NOMO-1 treated with DMSO at 0.1 percent for 48 hours (cell line): ENCODE results near the gene C13orf42.

Source experiments
- DNase-seq: peaks from one replicate; lab custom pipeline; 2025; ENCODE audit not compliant: unreplicated experiment; lab: John Stamatoyannopoulos, UW

Gene C13orf42

DNA sequence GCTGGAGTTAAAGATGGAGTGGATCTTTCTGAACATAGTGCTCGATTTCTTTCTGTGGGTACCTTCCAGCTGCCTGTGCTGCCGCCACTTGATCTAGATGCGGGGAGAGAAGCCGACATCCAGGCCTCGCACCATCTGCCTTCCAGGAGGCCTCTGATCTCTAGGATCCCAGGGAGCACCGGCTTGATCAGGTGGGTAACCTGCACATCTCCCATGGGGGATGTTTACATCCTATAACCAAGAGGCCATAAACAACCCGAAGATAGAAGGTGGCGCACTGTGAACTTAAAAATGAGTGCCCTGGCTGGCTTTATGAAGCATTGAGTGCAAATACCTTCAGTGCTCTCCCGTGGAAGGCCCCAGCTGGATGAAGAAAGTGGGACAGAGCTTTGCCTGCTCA, at the start of gene C13orf42:
Gene C13orf42, minus strand, starts transcription at position 101 of the 400 bp plus-strand sequence. Its CDS starts 65 bp downstream, at position 36.
- DNase-seq, result no peak

DNA sequence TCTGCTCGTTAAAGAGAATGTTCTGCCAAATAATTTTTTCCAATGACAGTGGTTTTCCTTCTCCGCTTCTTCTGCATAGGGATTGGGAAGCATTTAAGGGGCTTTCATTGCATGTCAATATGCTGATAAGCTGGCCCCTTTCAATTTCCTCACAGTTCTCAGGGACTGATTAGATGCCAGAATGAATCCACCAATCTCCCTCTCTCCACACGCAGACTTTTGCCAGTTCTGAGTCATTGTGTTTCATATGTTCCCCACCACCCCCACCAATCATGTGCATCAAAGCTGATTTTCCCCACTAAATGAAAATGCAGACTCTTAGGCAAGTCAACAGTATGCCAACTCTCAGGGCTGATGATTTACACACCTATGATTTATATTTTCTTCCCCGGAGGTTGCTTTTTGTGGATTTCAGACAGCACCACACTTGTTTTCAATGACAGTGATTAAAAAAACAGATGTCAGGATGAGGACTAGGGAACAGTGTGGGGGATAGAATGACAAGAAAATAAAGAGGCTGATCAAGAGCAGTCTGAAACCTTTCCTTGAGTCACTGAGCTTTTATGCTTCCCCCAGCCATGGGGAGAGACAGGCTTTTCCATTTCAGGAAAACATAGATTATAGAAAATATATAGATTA, 47.9 kb upstream of the C13orf42 start:
- no peak for DNase-seq

DNA sequence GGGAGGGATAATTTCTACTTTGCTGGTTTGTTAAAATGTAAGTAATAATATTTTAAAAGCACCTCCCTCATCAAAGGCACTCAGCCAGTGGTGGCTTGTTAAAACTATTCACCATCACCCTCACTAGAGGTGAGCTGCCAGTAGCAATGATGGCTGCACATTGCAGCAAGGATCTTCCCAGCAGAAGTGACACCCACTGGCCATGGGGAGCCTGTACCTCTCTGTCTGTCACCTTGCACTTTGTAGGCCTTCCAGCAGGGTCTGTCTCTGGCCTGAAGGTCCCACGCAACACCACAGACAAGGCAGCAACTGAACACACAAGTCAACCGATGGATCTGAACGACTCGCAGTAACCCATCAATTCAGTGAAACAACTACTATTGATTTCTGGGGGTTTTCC, 47.3 kb upstream of the C13orf42 start:
- DNase-seq, result no peak

DNA sequence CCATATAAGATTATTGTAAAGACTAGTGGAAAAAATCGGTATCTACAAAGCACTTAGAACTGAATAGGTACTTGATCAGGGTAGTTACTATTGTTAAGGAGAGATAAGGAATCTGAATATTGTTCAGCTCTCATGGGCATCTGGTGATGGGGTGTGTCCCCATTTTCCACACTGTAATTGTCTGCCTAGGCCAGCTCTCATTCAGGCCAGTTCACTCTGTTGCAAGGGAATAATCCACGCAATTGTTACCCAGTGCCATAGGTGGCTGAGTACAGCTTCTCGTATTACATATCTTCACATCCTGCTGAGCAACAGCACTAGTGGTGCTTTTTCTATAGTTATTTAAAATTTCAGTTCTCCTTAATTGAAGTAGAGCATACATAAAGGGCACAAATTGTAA, 45.6 kb upstream of the C13orf42 start:
- no peak for DNase-seq

DNA sequence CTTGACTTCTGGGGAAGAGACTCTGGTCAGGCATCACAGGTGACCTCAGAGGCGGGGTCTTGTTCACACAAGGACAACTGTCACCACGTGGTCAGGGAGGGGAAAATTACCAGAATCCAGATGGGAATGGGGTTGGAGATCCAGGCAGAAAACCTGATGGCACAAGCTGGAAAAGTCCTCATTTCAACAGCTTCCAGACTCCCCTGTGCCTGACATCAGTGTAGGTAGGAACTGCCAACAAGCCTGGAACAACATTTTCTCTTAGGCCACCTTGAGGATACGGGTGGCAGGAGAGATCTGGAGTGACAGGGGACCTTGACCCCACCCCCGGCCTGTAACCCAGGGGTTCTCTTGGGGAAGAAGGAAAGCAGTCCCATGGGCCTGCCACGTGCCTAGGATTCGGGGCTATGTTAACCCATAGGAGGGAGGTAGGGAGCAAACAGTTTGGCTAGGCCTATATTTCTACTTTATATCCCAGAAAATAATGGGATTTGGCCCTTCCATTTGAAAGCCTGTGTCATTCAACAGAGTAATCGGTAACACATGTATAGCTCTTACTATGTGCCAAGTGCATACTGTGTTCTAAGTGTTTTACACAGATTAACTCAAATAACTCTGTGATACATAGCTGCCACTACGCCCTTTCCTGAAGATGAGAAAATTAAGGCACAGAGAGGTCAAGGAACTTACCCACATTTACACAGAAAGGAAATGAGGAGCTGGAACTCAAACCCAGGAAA, 44.9 kb upstream of the C13orf42 start:
- no peak for DNase-seq

DNA sequence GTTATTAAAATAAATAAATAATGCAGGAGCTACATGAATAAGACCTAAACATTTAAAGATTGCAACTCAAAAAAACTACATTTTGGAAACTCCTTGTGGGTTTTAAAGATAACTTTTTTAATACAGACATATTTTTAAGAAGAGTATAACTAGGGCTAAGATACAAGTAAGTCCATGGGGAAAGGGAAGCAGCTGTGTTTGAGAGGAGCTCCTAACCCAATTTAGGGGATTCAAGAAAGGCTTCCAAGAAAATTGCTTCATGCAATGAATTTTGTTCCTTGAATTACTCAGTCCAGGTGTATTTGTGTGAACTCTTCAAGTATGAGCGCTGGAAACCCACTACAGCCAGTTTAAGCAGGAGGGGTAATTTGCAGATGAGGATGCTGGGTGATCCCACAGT, 44.1 kb upstream of the C13orf42 start:
- no peak for DNase-seq

DNA sequence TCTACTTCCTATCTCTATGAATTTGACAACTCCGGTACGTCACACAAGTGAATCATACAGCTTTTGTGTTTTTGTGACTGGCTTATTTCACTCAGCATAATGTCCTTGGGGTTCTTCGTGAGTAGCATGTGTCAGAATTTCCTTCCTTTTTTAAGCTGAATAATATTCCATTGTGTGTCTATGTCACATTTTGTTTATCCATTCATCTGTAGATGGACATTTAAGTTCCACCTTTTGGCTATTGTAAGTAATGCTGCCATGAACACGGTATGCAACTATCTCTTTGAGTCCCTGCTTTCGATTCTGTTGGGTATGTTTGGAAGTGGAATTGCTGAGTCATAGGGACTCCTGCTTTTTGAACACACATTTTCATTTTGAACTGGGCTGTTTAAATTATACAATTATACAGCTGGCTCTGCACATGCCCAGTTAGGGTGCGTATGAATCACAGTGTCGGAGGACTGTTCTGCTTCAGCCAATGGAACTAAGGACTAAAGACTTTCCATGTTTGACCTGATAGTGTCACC, 43.0 kb upstream of the C13orf42 start:
- peak; percentile 15 for DNase-seq

DNA sequence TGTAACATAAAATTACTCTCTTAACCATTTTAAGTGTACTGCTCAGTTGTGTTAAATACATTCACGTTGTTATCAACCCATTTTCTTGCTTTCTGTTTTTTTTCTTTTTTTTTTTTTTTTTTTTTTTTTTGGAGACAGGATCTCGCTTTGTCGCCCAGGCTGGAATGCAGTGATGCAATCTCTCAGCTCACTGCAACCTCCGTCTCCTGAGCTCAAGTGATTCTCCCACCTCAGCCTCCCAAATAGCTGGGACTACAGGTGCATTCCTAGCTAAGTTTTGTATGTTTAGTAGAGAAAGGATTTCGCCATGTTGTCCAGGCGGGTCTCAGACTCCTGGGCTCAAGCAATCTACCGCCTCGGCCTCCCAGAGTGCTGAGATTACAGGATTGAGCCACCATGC, 42.5 kb upstream of the C13orf42 start:
- DNase-seq, result no peak

DNA sequence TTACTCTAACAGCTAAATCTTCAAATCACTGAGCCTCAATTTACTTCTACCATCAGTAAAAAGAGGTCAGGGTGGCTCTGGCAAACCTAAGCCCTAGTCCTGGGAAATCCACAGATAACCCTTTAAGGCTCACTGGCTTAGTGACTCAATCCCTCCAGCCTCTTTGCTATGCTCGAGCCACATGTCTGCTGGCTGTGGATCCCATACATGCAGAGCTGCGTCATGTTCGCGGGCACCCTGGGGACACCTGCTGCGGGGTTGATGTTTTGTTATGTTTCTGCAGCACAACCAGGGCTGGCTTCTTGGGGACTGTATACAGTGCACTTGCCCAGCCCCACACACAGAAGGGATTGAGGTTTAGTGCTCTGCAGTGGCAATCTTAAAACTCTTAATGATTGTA, 41.6 kb upstream of the C13orf42 start:
- no peak for DNase-seq

DNA sequence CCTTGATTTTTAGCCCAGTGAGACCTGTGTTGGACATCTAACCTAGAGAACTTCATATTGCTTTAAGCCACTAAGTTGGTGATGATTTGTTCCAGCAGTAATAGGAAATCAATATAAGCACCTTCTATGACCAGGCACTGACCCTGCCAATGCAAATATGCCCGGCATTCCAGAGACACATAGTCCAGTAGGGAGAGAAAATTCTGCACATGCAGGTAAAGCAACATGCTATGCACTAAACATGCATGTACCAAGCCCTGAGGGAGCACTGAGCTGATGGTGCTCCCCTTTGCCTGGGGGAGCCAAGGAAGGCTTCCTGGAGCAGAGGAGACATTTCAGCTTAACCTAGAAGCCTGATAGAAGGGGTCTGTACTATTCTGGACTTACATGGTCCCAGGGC, 40.4 kb upstream of the C13orf42 start:
- DNase-seq, result no peak

DNA sequence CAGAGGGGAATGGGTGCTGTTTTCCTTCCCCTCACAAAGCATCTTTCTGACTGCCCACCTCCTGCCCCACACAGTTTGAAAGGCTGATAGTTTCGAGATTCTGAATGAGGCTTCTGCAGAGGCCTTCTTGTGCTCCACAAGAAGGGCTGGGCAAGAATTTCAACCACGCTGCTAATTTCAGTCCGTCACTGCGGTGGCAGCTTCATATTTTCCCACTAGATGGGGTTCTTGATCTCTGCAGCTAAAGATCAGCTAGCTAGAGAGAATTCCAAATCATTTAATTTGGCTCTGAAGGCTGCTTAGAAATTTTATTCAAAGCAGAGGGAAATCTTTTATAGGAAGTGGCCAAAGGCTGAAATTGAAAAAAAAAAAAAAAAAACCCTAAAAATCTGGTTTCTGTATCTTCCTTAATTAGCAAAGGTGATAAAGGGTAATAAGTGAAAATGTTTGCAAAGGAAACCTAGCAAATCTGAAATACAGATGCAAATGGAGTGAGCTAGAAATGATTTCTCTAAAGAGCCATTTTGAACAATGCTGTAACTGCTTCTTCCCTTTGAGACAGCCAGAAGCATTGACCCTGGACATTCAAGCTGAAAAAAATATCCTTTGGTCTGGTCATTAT, 38.0 kb upstream of the C13orf42 start:
- DNase-seq, result peak; percentile 35

DNA sequence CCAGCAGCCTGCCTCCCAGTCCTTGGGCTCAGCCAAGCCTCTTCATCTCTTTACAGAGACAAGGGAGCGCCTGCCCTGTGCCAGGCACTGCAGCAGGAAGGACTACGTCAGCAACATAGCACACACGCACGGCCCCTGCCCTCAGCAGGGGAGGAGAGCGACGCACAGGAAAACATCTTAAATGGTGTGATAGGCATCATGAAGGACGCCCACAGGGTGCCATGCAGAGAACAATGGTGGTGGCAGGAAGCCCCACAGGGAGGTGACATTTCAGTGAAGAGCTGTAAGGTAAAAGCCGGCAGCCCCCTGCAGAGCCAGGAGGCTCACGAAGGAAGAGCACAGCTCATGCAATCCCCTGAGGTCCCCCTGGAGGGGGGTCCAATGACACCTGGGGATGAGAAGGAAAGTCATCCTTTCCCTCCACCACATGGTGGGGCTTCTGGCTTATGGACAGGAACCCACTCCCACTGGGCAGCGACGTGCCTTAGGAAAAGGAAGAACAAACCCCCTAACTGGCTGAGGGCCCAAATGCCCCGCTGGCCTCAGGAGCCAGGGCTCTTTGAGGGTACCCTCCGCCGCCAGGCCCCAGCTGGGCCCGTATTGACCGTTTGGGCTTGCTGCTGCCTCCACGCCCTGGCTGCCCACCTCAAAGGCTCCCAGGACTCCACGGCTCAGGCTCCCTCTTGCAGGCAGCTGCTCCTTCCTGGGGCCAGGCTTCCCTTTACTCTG, 37.3 kb upstream of the C13orf42 start:
- no peak for DNase-seq

DNA sequence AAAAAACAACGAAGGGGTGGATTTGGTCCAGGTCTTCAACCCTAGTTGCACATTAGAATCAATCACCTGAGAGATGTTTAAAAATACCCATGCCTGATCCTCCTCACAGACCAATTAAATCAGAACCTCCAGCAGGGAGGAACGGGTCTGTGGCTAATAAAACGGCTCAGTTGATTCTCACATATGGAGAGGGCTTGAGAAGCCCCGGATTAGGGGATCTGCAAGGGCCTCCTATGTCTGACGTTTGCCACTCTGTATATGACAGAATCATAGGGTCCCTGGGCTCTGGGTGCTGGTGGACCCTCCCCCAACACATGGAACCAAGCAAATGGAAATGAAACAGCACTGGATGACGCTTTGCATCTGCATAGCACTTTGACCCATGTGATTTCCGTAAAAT, 36.7 kb upstream of the C13orf42 start:
- DNase-seq, result no peak

DNA sequence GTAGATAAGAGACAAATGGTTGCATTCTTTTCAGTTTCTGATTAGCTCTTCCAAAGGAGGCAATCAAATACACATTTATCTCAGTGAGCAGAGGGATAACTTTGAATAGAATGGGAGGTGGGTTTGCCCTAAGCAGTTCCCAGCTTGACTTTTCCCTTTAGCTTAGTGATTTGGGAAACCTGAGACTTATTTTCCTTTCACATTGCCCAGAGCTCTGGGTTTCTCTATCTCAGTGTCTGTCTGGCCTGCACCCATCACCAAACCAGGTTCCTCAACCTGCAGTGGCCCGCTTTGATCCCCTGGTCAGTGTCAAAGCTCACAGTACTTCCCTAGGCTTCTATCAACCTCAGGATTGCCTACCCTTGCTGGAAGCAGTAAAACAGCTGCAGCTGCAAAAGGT, 35.6 kb upstream of the C13orf42 start:
- DNase-seq, result no peak

DNA sequence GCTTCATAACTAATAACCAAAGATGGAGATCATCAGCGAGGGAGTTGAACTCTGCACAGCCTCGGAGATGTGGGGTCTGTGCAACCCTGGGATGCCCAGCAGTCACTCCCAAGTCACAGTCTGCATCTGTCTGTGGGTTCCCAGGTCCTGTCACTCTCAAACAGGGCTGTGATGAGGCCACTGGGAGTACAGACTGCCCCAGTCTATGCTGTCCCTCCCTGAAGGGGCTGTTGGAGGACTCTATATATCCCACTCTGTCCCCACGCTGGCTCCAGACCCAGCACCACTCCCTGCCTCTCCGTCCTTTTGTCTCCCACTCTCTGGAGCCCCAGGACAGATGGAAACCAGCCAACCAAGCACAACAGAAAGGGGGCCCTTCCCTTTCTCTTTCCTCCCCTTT, 26.2 kb upstream of the C13orf42 start:
- DNase-seq, result no peak

DNA sequence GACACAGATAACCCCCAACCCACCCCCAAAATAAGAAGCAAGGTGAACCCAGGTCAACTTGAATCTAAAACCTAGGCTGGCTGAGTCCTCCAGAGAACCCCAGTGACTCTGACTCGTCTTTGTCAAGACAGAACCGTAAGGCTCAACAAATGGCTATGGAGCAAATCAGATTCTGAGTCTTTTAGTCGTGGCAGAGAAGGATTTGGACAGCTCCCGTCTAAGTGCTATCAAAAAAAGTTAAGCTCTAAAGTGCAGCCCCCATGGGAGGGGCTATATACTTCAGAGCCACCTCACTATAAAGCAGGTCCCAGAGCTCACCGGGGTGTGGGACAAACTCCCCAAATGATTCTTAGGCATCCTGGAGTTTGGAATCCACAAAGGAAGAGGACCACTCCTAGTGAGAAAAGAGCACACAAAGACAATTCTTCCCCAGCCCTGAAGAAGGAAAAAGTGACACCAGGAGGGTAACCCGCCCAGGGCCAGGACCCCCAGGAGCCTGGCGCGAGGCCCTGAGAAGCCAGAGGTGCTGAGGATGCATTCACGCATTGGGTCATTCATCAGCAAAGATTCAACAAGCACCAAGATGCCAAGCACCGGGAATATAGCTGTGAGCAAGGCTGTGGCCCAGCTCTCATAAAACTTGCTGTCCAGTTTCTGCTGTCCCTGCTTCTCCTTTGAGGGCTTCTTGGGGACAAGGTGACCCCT, 25.4 kb upstream of the C13orf42 start:
- no peak for DNase-seq

DNA sequence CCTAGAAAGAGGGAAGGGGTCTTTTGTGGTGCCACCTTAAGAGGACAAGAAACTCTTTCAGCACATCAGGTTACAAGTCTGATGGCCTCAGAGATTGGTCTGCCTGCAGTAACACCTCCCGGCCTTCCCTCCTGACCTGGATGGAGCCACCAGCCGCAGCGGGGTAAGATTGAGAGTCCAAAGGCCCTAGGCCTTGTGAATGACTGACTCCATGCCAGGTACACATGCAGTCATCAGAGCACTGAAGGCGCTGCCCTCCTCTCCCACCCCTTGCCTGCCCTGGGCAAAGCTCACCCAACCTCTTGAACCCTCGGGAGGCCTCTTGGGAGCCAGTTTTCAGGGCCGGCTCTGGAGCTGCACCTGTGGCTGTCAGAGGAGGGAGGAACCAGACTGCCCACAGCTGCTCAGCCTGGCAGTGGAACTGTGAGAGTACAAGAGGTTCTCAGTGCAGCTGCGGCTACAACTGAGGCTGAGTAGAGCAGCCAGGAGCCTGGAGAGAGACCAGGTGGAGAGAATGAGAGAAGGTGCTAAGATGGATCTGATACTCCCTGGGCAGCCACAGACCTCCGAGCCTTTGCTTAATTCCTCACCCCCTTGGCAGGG, 23.8 kb upstream of the C13orf42 start:
- DNase-seq, result no peak

DNA sequence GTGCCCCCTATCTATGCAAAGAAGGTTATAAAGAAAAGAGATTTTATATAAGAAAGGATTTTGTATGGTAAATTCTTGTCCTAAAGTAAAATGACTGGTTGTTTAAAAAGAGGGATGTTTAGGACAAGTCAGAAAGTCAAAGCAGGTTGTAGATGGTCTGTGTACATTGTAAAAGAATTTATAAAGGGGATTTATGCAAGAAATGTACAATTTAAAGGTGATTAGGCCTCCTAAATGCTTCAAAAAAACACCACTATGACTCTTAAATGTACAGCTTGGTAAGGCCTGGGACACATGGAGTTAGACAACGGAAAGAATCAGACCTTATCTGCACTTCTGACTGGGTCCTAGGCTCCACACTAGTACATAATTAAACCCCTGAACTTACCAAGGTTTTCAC, 19.3 kb upstream of the C13orf42 start:
- no peak for DNase-seq

DNA sequence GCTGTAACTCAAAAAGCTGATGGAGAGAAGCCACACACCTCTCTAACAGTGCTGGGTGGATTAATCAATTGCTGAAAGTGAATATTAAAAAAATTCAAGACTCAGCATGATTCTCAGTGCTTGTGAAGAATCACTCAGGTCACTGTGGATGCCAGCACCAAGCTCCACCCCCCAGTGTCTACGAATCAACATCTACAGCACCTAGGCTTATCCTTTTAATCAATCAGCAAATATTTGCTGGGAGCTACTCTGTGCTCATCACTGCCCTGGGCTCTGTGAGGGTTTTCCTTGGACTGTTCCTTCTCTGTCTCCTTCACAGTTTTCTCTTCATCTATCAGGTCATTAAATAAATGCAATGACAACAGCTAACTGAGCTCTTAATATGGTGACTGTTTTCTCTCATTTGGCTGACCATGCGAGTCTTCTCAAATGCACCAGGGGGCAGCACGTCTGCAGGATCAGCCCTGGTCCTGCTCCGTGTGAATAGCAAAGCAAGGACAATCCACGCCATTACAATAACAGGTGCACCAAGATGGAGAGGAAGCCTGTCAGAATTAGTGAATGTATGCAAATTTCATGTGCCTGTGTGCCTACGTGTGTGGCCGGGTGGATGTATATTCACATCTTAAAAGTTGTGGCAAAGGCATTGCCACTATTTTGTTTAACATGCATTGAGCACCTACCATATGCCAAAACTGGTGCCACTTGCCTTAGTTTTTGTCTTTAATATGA, 14.6 kb upstream of the C13orf42 start:
- DNase-seq, result peak; percentile 74
